Astrocyte of the spinal cord (primary cell): ENCODE data around the gene PLCE1.

Experiments used
- DNase-seq: peaks from one replicate; pipeline ENCODE4 v3.0.0; 2011; ENCODE audit warnings: low read depth, low spot score
- H3K4me3 ChIP-seq: 2 replicates; pipeline ENCODE4 v1.5.1; 2011; ENCODE audit warnings: low read depth, mild to moderate bottlenecking, low read length, moderate library complexity
- CTCF ChIP-seq: IDR thresholded peaks from 2 replicates; pipeline ENCODE4 v1.5.1; 2012; ENCODE audit warnings: low read depth, mild to moderate bottlenecking, low read length, inconsistent platforms
- in situ Hi-C: cut with HindIII; loops from 2 replicates; pipeline ENCODE4 v1.10.0; 2017; ENCODE audit warnings: low sequenced_read_pairs

PLCE1 gene

GRCh38 chr10:93991596-93992284 lies 2.0 kb upstream of the PLCE1 start:
- in situ Hi-C loops = no loop called here
- DNase-seq = peak; percentile 80
- TF ChIP-seq CTCF = no peak
- H3K4me3 ChIP-seq = no peak overlapping the region

GRCh38 chr10:93992400-93993030 lies 1.2 kb upstream of the PLCE1 start:
- peak; percentile 21 for TF ChIP-seq CTCF
- in situ Hi-C loops = no loop called here
- peak; percentile 50 for DNase-seq
- no peak overlapping the region for H3K4me3 ChIP-seq

GRCh38 chr10:93993414-93993781 lies 333 bp upstream of the PLCE1 start:
- TF ChIP-seq CTCF = no peak
- peak overlapping the region; percentile 74 for H3K4me3 ChIP-seq
- DNase-seq = no peak
- in situ Hi-C loops = no loop called here

- no peak for TF ChIP-seq CTCF
- in situ Hi-C loops = no loop called here
- no peak for DNase-seq
- H3K4me3 ChIP-seq = peak overlapping the region; percentile 74
Measured at GRCh38 chr10:93994438-93994801, 689 bp downstream of the PLCE1 start.

GRCh38 chr10:93995182-93995581 lies 1.5 kb downstream of the PLCE1 start:
- TF ChIP-seq CTCF = no peak
- in situ Hi-C loops = no loop called here
- peak overlapping the region; percentile 74 for H3K4me3 ChIP-seq
- DNase-seq = no peak

- peak; percentile 71 for DNase-seq
- no peak overlapping the region for H3K4me3 ChIP-seq
- no peak for TF ChIP-seq CTCF
- in situ Hi-C loops = no loop called here
Measured at GRCh38 chr10:93995598-93996271, 2.0 kb downstream of the PLCE1 start.
